ENCODE data around the gene SIK2. TPM values are rescaled to one million over a fixed set of nuclear protein-coding genes. Genes with fewer than 3 reads are reported as not detected.

SIK2 gene
- total RNA-seq, 1 donor from 2014 or later, result 21.8 TPM

DNA sequence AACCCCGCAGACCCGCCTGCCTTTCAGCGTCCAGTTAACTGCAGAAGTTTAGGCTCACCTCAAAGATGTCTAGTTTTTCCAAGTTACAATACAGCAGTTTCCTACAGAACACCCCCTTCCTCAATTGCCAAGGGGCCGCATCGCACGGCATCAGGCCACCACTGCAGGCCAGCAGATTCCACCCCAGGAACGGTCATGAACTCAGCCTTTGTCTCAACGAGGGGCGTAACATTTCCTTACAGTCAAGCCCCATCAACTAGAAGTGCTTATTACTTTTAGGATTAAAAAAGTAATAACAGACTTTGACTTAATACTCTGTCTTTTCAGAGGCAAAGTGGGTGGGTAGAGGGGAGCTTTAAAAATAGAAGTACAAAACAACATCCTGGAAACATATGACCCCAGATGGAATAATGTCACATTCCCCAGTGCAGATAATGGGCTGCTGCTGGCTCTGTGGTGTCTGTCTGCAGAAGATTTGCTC, 127.6 kb downstream of the SIK2 start:
- Mint-ChIP-seq H3K27ac (ENCODE audit: unreplicated experiment) (peak overlapping the region; percentile 64), H3K4me3 (peak overlapping the region; percentile 34), H3K4me1 (peaks cover 40% of the 10 kb centered on the region), H3K36me3 (ENCODE audit: low read depth) (peaks cover 8% of the 10 kb centered on the region), H3K9me3 (no peaks in the 10 kb centered on the region), H3K27me3 (ENCODE audit: low read depth) (no peaks in the 10 kb centered on the region)
- no peak for DNase-seq (ENCODE audit: low read depth, low spot score)
- no peak for TF ChIP-seq CTCF (conservative IDR thresholded peaks at IDR 0.05)

DNA sequence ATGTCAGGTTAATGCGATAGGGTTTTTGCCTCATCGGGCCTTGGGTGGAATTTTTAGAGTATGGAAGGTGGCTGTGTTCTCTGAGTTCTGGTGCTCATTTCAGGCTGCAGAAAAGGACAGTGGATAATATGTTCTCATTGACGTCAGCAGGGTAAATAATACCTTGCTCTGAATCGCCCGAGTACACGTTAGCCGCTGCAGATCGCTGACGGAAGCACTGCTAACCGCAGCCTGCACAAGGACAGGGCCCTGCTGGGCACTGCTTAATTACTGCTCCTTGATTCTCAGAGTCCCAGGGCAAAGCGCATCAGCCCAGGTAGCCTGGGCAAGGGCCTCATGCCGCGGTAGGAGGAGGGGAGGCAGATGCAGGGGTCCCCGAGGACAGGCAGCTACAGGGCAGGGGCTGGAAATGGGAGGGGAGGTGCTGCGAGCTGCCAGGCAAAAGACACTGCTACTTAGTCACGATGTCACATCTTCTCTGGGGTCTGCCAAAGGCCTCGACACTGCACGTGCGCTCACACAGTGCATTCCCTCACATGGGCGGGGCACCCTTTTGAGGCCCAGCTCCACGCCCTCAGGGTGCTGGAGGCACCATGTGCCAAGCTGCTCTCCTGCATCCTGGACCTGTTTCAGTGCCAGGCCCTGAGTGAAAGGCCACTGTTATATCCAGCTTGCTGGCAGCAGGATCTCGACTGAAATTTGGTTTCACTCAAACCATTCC, 128.8 kb downstream of the SIK2 start:
- DNase-seq (ENCODE audit: low read depth, low spot score), result no peak
- H3K27me3 Mint-ChIP-seq (ENCODE audit: low read depth), result peaks cover 4% of the 10 kb centered on the region
- no peak for TF ChIP-seq CTCF (conservative IDR thresholded peaks at IDR 0.05)
- H3K27ac Mint-ChIP-seq (ENCODE audit: unreplicated experiment), result no peak overlapping the region
- no peak overlapping the region for H3K4me3 Mint-ChIP-seq
- peaks cover 8% of the 10 kb centered on the region for H3K36me3 Mint-ChIP-seq (ENCODE audit: low read depth)
- no peaks in the 10 kb centered on the region for H3K9me3 Mint-ChIP-seq
- H3K4me1 Mint-ChIP-seq, result peaks cover 52% of the 10 kb centered on the region

- H3K27ac Mint-ChIP-seq (ENCODE audit: unreplicated experiment), result no peak overlapping the region
- no peak overlapping the region for H3K4me3 Mint-ChIP-seq
- H3K4me1 Mint-ChIP-seq, result peaks cover 60% of the 10 kb centered on the region
- TF ChIP-seq CTCF (conservative IDR thresholded peaks at IDR 0.05), result no peak
- peaks cover 8% of the 10 kb centered on the region for H3K36me3 Mint-ChIP-seq (ENCODE audit: low read depth)
- peaks cover 4% of the 10 kb centered on the region for H3K27me3 Mint-ChIP-seq (ENCODE audit: low read depth)
- no peaks in the 10 kb centered on the region for H3K9me3 Mint-ChIP-seq
- DNase-seq (ENCODE audit: low read depth, low spot score), result no peak
Observed at GRCh38 chr11:111731821-111732220, 129.6 kb downstream of the SIK2 start.

DNA sequence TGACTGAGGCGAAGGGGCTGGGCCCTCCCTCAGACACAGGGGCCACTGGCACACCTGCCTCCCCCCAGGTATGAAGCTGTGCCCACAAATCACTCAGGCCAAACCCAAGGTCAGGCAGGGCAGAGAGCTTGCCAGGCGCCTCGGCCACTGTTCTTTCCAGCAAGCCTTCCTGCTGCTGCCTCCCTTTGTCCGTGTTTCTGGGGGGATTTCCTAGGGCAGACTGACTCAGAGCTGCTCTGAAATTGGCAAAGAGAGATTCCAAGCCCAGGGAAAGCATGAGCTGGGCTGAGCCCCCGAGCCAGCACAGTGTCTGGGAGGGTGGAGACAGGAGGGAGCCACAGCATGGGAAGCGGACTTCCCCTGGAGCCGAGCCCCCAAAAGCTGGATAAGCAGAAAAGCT, 130.8 kb downstream of the SIK2 start:
- no peak for DNase-seq (ENCODE audit: low read depth, low spot score)
- TF ChIP-seq CTCF (conservative IDR thresholded peaks at IDR 0.05), result no peak
- Mint-ChIP-seq H3K27me3 (ENCODE audit: low read depth) (peaks cover 4% of the 10 kb centered on the region), H3K9me3 (no peaks in the 10 kb centered on the region), H3K4me3 (no peak overlapping the region), H3K36me3 (ENCODE audit: low read depth) (peaks cover 8% of the 10 kb centered on the region), H3K27ac (ENCODE audit: unreplicated experiment) (peak overlapping the region; percentile 62), H3K4me1 (peaks cover 69% of the 10 kb centered on the region)

DNA sequence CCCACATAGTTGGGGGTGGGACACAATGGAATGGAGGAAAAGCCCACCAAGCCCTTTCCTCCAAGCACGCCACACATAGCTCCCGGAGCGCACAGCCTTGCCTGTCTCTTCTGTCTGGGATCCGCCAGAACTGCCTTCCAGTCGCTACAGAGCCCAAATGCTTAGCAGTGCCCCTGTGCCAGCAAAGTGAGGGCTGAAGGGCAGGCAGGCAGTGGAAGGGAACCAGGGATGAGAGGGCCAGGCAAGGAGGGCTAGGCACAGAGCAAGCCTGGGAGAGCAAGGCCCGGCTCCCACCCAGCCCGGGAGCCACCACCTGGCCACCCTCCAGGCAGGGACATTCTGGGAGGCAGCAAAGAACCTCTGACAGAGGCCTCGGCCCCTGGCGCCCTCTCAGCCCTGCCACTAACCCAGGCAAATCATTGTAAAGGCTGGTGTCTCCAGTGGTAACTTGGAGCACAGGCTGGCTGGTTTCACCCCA, 131.4 kb downstream of the SIK2 start:
- DNase-seq (ENCODE audit: low read depth, low spot score), result no peak
- no peaks in the 10 kb centered on the region for H3K9me3 Mint-ChIP-seq
- peaks cover 4% of the 10 kb centered on the region for H3K27me3 Mint-ChIP-seq (ENCODE audit: low read depth)
- H3K27ac Mint-ChIP-seq (ENCODE audit: unreplicated experiment), result peak overlapping the region; percentile 62
- TF ChIP-seq CTCF (conservative IDR thresholded peaks at IDR 0.05), result no peak
- no peak overlapping the region for H3K4me3 Mint-ChIP-seq
- peaks cover 75% of the 10 kb centered on the region for H3K4me1 Mint-ChIP-seq
- H3K36me3 Mint-ChIP-seq (ENCODE audit: low read depth), result peaks cover 8% of the 10 kb centered on the region
